GM12878 (cell line): Measurements from ENCODE around the gene PGLYRP3. TPM values are rescaled to one million over a fixed set of nuclear protein-coding genes. Genes with fewer than 3 reads are reported as not detected.

Experiments used
- ATAC-seq: fragments of 200-7000 bp; cut with Tn5 transposase; 3 replicates; pipeline ENCODE4 v1.9.1; 2020; ENCODE audit warnings: mild to moderate bottlenecking, moderate library complexity
- BruUV-seq: library from RNA; stranded (reverse); fragments of 400-500 nt; replicated peaks from 2 replicates; lab custom pipeline; 2021; lab: Mats Ljungman, UMichigan
- CTCF ChIA-PET: fragments of 300-600 bp; sonication (Branson Sonifier 250); formaldehyde crosslinking; extraction: SDS; loops from one replicate; lab custom pipeline; 2021; ENCODE audit warnings: inconsistent platforms; lab: Yijun Ruan, JAX
- POLR2A ChIA-PET: fragments of 350-600 bp; formaldehyde crosslinking; extraction: SDS; loops from one replicate; lab custom pipeline; 2021; ENCODE audit warnings: inconsistent platforms; lab: Charles Lee
- RAD21 ChIA-PET: fragments of 300-600 bp; sonication (Branson Sonifier 250); formaldehyde crosslinking; loops from one replicate; lab custom pipeline; 2023; ENCODE audit warnings: antibody characterized with exemption; ENCODE audit not compliant: unreplicated experiment; lab: Charles Lee
- SMC1A ChIA-PET: fragments of 300-600 bp; sonication (Branson Sonifier 250); formaldehyde crosslinking; loops from one replicate; lab custom pipeline; 2023; ENCODE audit not compliant: unreplicated experiment, uncharacterized antibody; lab: Charles Lee
- DNase-seq: peaks from one replicate; pipeline ENCODE4 v3.0.0-alpha.2; 2011; ENCODE audit warnings: low read depth, low spot score
- FAIRE-seq: peaks from 3 replicates; lab custom pipeline; 2011; peaks lifted over from hg19 to GRCh38; lab: Jason Lieb, UNC
- H2AFZ ChIP-seq: 2 replicates; pipeline ENCODE4 v1.6.0; 2011; ENCODE audit warnings: low read depth, low read length, control low read depth; ENCODE audit not compliant: control insufficient read depth
- H3K27ac ChIP-seq: 2 replicates; pipeline ENCODE4 v1.5.1; 2011; ENCODE audit warnings: control low read depth; ENCODE audit not compliant: control insufficient read depth, insufficient read depth
- H3K27me3 ChIP-seq, 2 experiments: replicated peaks in 1 of 2; 2 replicates each; pipeline versions ENCODE4 v1.6.0 to v1.6.1; 2011; ENCODE audit warnings: low read length in 1 of 2; ENCODE audit not compliant: control insufficient read depth in 2 of 2, insufficient read depth in 2 of 2
- H3K36me3 ChIP-seq, 2 experiments: 2 replicates each; pipeline ENCODE4 v1.5.1; 2011; ENCODE audit warnings: low read length in 1 of 2; ENCODE audit not compliant: control insufficient read depth in 2 of 2, insufficient read depth in 2 of 2
- H3K4me1 ChIP-seq: 2 replicates; pipeline ENCODE4 v1.6.1; 2011; ENCODE audit warnings: mild to moderate bottlenecking, low read length, moderate library complexity, mixed read lengths; ENCODE audit not compliant: control insufficient read depth, insufficient read depth
- H3K4me2 ChIP-seq: 2 replicates; pipeline ENCODE4 v1.6.0; 2011; ENCODE audit warnings: control low read depth; ENCODE audit not compliant: control insufficient read depth, insufficient read depth
- H3K4me3 ChIP-seq: fragments of 200-600 bp; sonication (generic); 2 replicates; pipeline ENCODE4 v1.5.1; 2016
- H3K79me2 ChIP-seq: 2 replicates; pipeline ENCODE4 v1.6.0; 2011; ENCODE audit warnings: low read length; ENCODE audit not compliant: control insufficient read depth, insufficient read depth
- H3K9ac ChIP-seq: 2 replicates; pipeline ENCODE4 v1.8.0; 2011; ENCODE audit warnings: low read length, control low read depth, mixed read lengths; ENCODE audit not compliant: control insufficient read depth, insufficient read depth
- H3K9me3 ChIP-seq: replicated peaks from 3 replicates; pipeline ENCODE4 v1.5.1; 2011; ENCODE audit warnings: mild to moderate bottlenecking, low read length; ENCODE audit not compliant: control insufficient read depth, insufficient read depth
- H4K20me1 ChIP-seq: 2 replicates; pipeline ENCODE4 v1.6.0; 2011; ENCODE audit not compliant: control insufficient read depth, insufficient read depth
- CEBPB ChIP-seq, 2 experiments: fragments of 150-350 bp in 1 of 2; IDR thresholded peaks; 2 replicates each; pipeline ENCODE4 v1.6.1; 2012 to 2014; ENCODE audit warnings: low read depth in 2 of 2, low read length in 2 of 2, borderline replicate concordance in 1 of 2, inconsistent platforms in 1 of 2
- DPF2 ChIP-seq: fragments of 450-650 bp; IDR thresholded peaks from 2 replicates; pipeline ENCODE4 v1.6.1; 2017; ENCODE audit warnings: mild to moderate bottlenecking
- EED ChIP-seq: sonication (generic); IDR thresholded peaks from 2 replicates; pipeline ENCODE4 v1.6.1; 2016; ENCODE audit warnings: antibody characterized with exemption, low read depth
- HDAC6 ChIP-seq: fragments of 200-600 bp; sonication (generic); IDR thresholded peaks from one replicate; pipeline ENCODE4 v1.8.0; 2017; ENCODE audit warnings: antibody characterized with exemption; ENCODE audit not compliant: unreplicated experiment
- IKZF1 ChIP-seq: fragments of 450-650 bp; conservative IDR thresholded peaks from 2 replicates; pipeline ENCODE4 v1.6.1; 2017; ENCODE audit warnings: antibody characterized with exemption, mild to moderate bottlenecking
- IKZF2 ChIP-seq, 2 experiments: fragments of 450-650 bp; IDR thresholded peaks; 2 replicates each; pipeline ENCODE4 v1.6.1; 2017; ENCODE audit warnings: mild to moderate bottlenecking in 2 of 2, moderate library complexity in 2 of 2
- IRF4 ChIP-seq: IDR thresholded peaks from 2 replicates; pipeline ENCODE4 v1.6.1; 2011; ENCODE audit warnings: low read depth, low read length
- JUNB ChIP-seq: IDR thresholded peaks from 2 replicates; pipeline ENCODE4 v1.6.1; 2016; ENCODE audit warnings: antibody characterized with exemption, mild to moderate bottlenecking
- JUND ChIP-seq: IDR thresholded peaks from 2 replicates; pipeline ENCODE4 v1.6.1; 2012; ENCODE audit warnings: low read depth, mild to moderate bottlenecking, low read length, improper control_type of control experiment, moderate library complexity
- KDM1A ChIP-seq: fragments of 200-600 bp; sonication (generic); IDR thresholded peaks from 2 replicates; pipeline ENCODE4 v1.6.1; 2016; ENCODE audit warnings: borderline replicate concordance
- NFYA ChIP-seq: IDR thresholded peaks from 2 replicates; pipeline ENCODE4 v1.6.1; 2011; ENCODE audit warnings: low read depth, mild to moderate bottlenecking, low read length, improper control_type of control experiment, borderline replicate concordance
- RBBP5 ChIP-seq: fragments of 200-600 bp; sonication (generic); conservative IDR thresholded peaks from 2 replicates; pipeline ENCODE4 v1.6.1; 2016
- RUNX3 ChIP-seq: IDR thresholded peaks from 2 replicates; pipeline ENCODE4 v1.6.1; 2012; ENCODE audit warnings: low read length, inconsistent platforms
- TBL1XR1 ChIP-seq: IDR thresholded peaks from 2 replicates; pipeline ENCODE4 v1.6.1; 2012; ENCODE audit warnings: low read depth, low read length, improper control_type of control experiment
- TCF12 ChIP-seq: IDR thresholded peaks from 2 replicates; pipeline ENCODE4 v1.6.1; 2011; ENCODE audit warnings: low read depth, mild to moderate bottlenecking, low read length
- ZNF217 ChIP-seq: fragments of 450-650 bp; IDR thresholded peaks from 2 replicates; pipeline ENCODE4 v1.6.1; 2017; ENCODE audit warnings: antibody characterized with exemption, mild to moderate bottlenecking
- ZNF24 ChIP-seq: fragments of 450-650 bp; IDR thresholded peaks from 2 replicates; pipeline ENCODE4 v1.6.1; 2017; ENCODE audit warnings: antibody characterized with exemption, mild to moderate bottlenecking
- WGBS: methylation state at CpG from one replicate; pipeline ENCODE4 v1.1.6; 2016; ENCODE audit warnings: low lambda C conversion rate; ENCODE audit not compliant: insufficient replicate concordance, insufficient coverage; ENCODE audit errors: missing lambda C conversion rate; 5-methylcytosine and 5-hydroxymethylcytosine counted together
- in situ Hi-C: fragments of 300-500 bp; cut with MboI; formaldehyde crosslinking; loops from 9 replicates; pipeline ENCODE4 v1.14.3; 2018; ENCODE audit warnings: mixed read lengths
- intact Hi-C: fragments of 100-400 bp; cut with micrococcal nuclease; formaldehyde crosslinking; loops from one replicate; pipeline ENCODE4 v1.14.2; 2022; ENCODE audit not compliant: unreplicated experiment
- polyA plus RNA-seq, 11 experiments: library from polyadenylated mRNA; depleted of rRNA in 4 of 11; unstranded in 6 of 11; stranded (reverse) in 5 of 11; fragments of >200 nt; fragmentation: Nextera tagmentation in 4 of 11; fragmentation: Illumina TruSeq in 1 of 11; extraction: Ambion mirVana in 4 of 11; extraction: Trizol in 1 of 11; gene quantifications; 1 replicate in 1 of 11; 2 replicates in 10 of 11; pipeline versions ENCODE4 v1.2.1 to v1.2.3, GENCODE V29; 2011 to 2016; ENCODE audit warnings: inconsistent platforms in 2 of 11, missing spikeins in 2 of 11, low read depth in 1 of 11
- total RNA-seq, 4 experiments: library from RNA; depleted of rRNA in 3 of 4; stranded (reverse); fragments of >200 nt in 3 of 4; fragmentation: Illumina TruSeq in 1 of 4; extraction: Trizol in 1 of 4; gene quantifications; 2 replicates each; pipeline versions ENCODE4 v1.2.1 to v1.2.3, GENCODE V29; 2013 to 2021
- TF ChIP-seq, protein P1 (sequence below): IDR thresholded peaks from 2 replicates; pipeline ENCODE4 v1.6.1; 2011; ENCODE audit warnings: low read depth, mild to moderate bottlenecking, low read length, moderate library complexity, borderline replicate concordance; ENCODE audit errors: extremely low read depth
- TF ChIP-seq, protein P2 (sequence below): IDR thresholded peaks from 2 replicates; pipeline ENCODE4 v1.6.1; 2012; ENCODE audit warnings: improper control_type of control experiment, low read depth, low read length; ENCODE audit not compliant: insufficient replicate concordance

Gene PGLYRP3
- total and polyA plus RNA-seq, 10 of the 15 experiments (the other 5 are each of a cell fraction or from before 2014, with no cell fraction given), result 0.10 to 0.49 (median 0.18) TPM; not detected in 7

DNA sequence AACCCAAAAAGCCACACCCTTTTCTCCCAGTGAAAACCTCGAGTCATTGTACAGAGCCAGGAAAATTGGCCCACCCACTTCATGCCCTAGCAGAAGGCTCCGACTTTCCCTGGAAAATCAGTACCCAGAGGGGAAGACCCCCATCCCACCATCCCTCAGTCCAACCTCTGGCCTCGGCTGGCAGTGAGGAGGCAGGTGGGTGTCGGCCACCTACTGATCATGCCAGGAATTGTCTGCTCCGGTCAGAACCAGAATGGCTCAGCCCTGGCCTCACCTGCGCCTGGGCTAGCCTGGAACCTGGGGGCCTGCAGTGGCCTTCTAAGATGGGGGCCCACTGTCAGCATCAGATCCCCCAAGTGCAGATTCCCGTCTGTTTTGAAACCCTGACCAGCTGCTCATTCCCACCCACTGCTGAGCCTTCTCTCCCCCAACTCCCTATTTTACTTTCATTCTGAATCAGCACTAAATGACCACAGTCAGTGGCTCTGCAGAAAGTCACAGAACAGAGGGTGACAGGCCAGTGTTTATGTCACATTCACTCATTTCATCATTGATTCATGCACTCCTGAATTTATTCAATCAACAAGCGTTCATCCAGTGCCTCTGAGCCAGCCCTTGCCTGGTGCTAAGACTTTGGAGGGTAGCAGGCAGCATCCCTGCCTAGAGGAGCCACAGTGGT is 41.9 kb upstream of the PGLYRP3 start:
- ChIA-PET SMC1A (interaction anchor here (0.8 to 6.2 kb wide), 9 partner anchors 9 to 218 kb away, joined by 3 to 106 read pairs (median 4); no protein-coding TSS in a partner anchor), RAD21 (interaction anchor here (0.6 to 8.4 kb wide), 9 partner anchors 7 to 213 kb away, joined by 3 to 94 read pairs (median 5); partner anchors contain the start of gene PGLYRP3), POLR2A (no interaction called here), CTCF (interaction anchor here (0.7 to 8.6 kb wide), 35 partner anchors 7 to 218 kb away, joined by 3 to 326 read pairs (median 5); partner anchors contain the start of gene PGLYRP3)
- 16% methylated on average over 8 of the region's 8 CpGs for WGBS
- Histone ChIP-seq H3K4me1 (peaks cover 9% of the 10 kb centered on the region), H3K27ac (no peak overlapping the region), H3K27me3 (no peaks in the 10 kb centered on the region), H3K4me2 (no peak overlapping the region), H3K36me3 (no peaks in the 10 kb centered on the region), H3K4me3 (no peak overlapping the region), H4K20me1 (no peaks in the 10 kb centered on the region), H3K9ac (no peak overlapping the region), H3K9me3 (no peaks in the 10 kb centered on the region), H2AFZ (no peak overlapping the region), H3K79me2 (no peaks in the 10 kb centered on the region)
- no TSS peak for BruUV-seq
- in situ Hi-C loops, result loop anchor here (5.0 kb wide), 1 partner anchor 143 kb away; no protein-coding TSS in a partner anchor
- intact Hi-C loops, result loop anchor here (1.0 kb wide), 1 partner anchor 50 kb away; no protein-coding TSS in a partner anchor
- FAIRE-seq (no peak), ATAC-seq (peak; percentile 39), DNase-seq (no peak)
- TF ChIP-seq NFYA (no peak), CEBPB (IDR thresholded peaks at IDR 0.05; ENCODE audit: borderline replicate concordance in 1 of 2, low read depth in 2 of 2, low read length in 2 of 2) (no peak), IRF4 (peak; percentile 73), HDAC6 (no peak), IKZF1 (peak; percentile 63), JUNB (peak; percentile 66), ZNF217 (no peak), TCF12 (0 out of 2 replicates have a peak, but pooled peaks have one; percentile 55), DPF2 (0 out of 2 replicates have a peak, but pooled peaks have one; percentile 28), TBL1XR1 (no peak), ZNF24 (0 out of 2 replicates have a peak, but pooled peaks have one; percentile 53), KDM1A (no peak), EED (peak; percentile 18; the same call in 1 of the 2 replicates), RUNX3 (peak; percentile 62), RBBP5 (no peak), JUND (peak; percentile 52; the same call in 1 of the 2 replicates), IKZF2 (IDR thresholded peaks at IDR 0.05) (peak; percentile 28 to 47; a peak in 1 of 4 replicates)
- TF ChIP-seq, protein P1, sequence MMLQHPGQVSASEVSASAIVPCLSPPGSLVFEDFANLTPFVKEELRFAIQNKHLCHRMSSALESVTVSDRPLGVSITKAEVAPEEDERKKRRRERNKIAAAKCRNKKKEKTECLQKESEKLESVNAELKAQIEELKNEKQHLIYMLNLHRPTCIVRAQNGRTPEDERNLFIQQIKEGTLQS, result no peak
- TF ChIP-seq, protein P2, sequence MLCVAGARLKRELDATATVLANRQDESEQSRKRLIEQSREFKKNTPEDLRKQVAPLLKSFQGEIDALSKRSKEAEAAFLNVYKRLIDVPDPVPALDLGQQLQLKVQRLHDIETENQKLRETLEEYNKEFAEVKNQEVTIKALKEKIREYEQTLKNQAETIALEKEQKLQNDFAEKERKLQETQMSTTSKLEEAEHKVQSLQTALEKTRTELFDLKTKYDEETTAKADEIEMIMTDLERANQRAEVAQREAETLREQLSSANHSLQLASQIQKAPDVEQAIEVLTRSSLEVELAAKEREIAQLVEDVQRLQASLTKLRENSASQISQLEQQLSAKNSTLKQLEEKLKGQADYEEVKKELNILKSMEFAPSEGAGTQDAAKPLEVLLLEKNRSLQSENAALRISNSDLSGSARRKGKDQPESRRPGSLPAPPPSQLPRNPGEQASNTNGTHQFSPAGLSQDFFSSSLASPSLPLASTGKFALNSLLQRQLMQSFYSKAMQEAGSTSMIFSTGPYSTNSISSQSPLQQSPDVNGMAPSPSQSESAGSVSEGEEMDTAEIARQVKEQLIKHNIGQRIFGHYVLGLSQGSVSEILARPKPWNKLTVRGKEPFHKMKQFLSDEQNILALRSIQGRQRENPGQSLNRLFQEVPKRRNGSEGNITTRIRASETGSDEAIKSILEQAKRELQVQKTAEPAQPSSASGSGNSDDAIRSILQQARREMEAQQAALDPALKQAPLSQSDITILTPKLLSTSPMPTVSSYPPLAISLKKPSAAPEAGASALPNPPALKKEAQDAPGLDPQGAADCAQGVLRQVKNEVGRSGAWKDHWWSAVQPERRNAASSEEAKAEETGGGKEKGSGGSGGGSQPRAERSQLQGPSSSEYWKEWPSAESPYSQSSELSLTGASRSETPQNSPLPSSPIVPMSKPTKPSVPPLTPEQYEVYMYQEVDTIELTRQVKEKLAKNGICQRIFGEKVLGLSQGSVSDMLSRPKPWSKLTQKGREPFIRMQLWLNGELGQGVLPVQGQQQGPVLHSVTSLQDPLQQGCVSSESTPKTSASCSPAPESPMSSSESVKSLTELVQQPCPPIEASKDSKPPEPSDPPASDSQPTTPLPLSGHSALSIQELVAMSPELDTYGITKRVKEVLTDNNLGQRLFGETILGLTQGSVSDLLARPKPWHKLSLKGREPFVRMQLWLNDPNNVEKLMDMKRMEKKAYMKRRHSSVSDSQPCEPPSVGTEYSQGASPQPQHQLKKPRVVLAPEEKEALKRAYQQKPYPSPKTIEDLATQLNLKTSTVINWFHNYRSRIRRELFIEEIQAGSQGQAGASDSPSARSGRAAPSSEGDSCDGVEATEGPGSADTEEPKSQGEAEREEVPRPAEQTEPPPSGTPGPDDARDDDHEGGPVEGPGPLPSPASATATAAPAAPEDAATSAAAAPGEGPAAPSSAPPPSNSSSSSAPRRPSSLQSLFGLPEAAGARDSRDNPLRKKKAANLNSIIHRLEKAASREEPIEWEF, result no peak
